ENCODE data around the gene BPIFB6. TPM values are rescaled to one million over a fixed set of nuclear protein-coding genes. Genes with fewer than 3 reads are reported as not detected.

The BPIFB6 gene
- total RNA-seq, 1 experiment from 2014 or later = not detected

DNA sequence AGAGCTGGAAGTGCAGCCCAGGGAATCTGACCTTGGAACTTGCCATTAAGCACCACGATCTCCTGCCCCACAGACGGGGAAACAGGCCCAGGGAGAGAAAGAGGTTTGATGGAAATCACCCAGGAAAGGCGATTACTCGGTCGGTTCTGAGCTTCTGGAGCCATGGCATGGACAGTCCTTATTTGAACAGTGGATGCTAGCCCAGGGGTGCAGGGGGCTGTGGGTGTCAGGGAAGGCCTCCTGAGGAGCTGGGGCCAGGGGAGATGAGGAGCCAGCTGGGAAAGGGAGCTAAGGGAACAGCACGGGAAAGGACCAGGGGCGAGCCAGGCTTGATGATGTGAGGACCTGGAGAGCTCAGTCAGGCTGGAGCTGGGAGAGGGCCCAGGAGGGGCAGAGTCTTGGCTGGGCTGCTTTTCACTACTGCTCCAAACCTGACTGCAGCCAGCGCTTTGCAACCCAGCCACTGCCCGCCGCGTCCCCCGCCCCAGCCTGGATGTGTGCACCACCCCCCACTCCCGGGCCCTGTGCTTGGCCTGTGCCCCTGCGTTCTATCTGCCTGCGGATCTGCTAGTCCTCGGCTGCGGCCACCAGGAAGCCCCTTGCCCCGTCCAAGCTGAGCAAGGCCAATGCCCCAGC, 45.0 kb upstream of the BPIFB6 start:
- intact Hi-C loops (cut with micrococcal nuclease; ENCODE audit: unreplicated experiment) = no loop called here
- H3K27me3 ChIP-seq (replicated peaks; ENCODE audit: insufficient read depth, low read depth, low read length, poor library complexity) = no peaks in the 10 kb centered on the region
- ChIA-PET POLR2A (ENCODE audit: low non-redundant PET) (interaction anchor here (0.6 kb wide), 1 partner anchor 597 kb away, joined by 4 read pairs; no protein-coding TSS in a partner anchor), CTCF (no interaction called here)
- H3K36me3 ChIP-seq (ENCODE audit: insufficient read depth, low read length, poor library complexity, severe bottlenecking) = no peaks in the 10 kb centered on the region
- no TSS peak for BruUV-seq (replicated peaks)
- no peak overlapping the region for H3K4me3 ChIP-seq (ENCODE audit: low read depth, low read length, poor library complexity, severe bottlenecking)
- no peak overlapping the region for H3K27ac ChIP-seq (ENCODE audit: low read depth, low read length, poor library complexity, severe bottlenecking)
- no peak for DNase-seq (ENCODE audit: low spot score)
- no peaks in the 10 kb centered on the region for H3K9me3 ChIP-seq (ENCODE audit: low read depth, low read length, poor library complexity, severe bottlenecking)
- no peaks in the 10 kb centered on the region for H3K4me1 ChIP-seq (ENCODE audit: insufficient read depth, low read length, poor library complexity, severe bottlenecking)
- TF ChIP-seq, protein P1, sequence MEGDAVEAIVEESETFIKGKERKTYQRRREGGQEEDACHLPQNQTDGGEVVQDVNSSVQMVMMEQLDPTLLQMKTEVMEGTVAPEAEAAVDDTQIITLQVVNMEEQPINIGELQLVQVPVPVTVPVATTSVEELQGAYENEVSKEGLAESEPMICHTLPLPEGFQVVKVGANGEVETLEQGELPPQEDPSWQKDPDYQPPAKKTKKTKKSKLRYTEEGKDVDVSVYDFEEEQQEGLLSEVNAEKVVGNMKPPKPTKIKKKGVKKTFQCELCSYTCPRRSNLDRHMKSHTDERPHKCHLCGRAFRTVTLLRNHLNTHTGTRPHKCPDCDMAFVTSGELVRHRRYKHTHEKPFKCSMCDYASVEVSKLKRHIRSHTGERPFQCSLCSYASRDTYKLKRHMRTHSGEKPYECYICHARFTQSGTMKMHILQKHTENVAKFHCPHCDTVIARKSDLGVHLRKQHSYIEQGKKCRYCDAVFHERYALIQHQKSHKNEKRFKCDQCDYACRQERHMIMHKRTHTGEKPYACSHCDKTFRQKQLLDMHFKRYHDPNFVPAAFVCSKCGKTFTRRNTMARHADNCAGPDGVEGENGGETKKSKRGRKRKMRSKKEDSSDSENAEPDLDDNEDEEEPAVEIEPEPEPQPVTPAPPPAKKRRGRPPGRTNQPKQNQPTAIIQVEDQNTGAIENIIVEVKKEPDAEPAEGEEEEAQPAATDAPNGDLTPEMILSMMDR (conservative IDR thresholded peaks at IDR 0.05; ENCODE audit: low read depth, low read length) = no peak
- no peak for TF ChIP-seq EZH2 (IDR thresholded peaks at IDR 0.05; ENCODE audit: borderline replicate concordance, low read depth, low read length, poor library complexity, severe bottlenecking)

- no peak for TF ChIP-seq EZH2 (IDR thresholded peaks at IDR 0.05; ENCODE audit: borderline replicate concordance, low read depth, low read length, poor library complexity, severe bottlenecking)
- TF ChIP-seq, protein P1 (conservative IDR thresholded peaks at IDR 0.05; ENCODE audit: low read depth, low read length) = no peak
- H3K9me3 ChIP-seq (ENCODE audit: low read depth, low read length, poor library complexity, severe bottlenecking) = no peaks in the 10 kb centered on the region
- no peaks in the 10 kb centered on the region for H3K27me3 ChIP-seq (replicated peaks; ENCODE audit: insufficient read depth, low read depth, low read length, poor library complexity)
- no peaks in the 10 kb centered on the region for H3K36me3 ChIP-seq (ENCODE audit: insufficient read depth, low read length, poor library complexity, severe bottlenecking)
- no TSS peak for BruUV-seq (replicated peaks)
- intact Hi-C loops (cut with micrococcal nuclease; ENCODE audit: unreplicated experiment) = no loop called here
- ChIA-PET CTCF (no interaction called here), POLR2A (ENCODE audit: low non-redundant PET) (interaction anchor here (0.6 kb wide), 1 partner anchor 598 kb away, joined by 4 read pairs; no protein-coding TSS in a partner anchor)
- H3K27ac ChIP-seq (ENCODE audit: low read depth, low read length, poor library complexity, severe bottlenecking) = no peak overlapping the region
- H3K4me1 ChIP-seq (ENCODE audit: insufficient read depth, low read length, poor library complexity, severe bottlenecking) = no peaks in the 10 kb centered on the region
- H3K4me3 ChIP-seq (ENCODE audit: low read depth, low read length, poor library complexity, severe bottlenecking) = no peak overlapping the region
- DNase-seq (ENCODE audit: low spot score) = no peak
These were observed 44.2 kb upstream of the BPIFB6 start for GRCh38 chr20:32987044-32987825.

DNA sequence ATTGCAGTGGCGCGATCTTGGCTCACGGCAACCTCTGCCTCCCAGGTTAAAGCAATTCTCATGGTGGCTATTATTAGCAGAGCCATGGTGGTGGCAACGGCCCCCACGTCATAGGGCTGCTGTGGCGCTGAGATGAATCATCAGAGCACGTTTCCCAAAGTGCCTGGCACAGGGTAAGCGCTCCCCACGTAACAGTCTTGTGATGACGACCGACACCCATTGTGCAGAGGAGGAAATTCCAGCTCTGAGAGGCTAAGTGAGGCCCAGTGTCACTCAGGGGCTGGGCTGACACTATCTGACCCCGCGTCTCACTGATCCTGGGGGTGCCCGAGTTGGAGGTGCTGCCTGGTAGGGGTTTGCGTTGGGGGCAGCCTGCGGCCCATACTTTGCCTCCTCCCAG, 43.4 kb upstream of the BPIFB6 start:
- H3K4me1 ChIP-seq (ENCODE audit: insufficient read depth, low read length, poor library complexity, severe bottlenecking) = no peaks in the 10 kb centered on the region
- TF ChIP-seq, protein P1 (conservative IDR thresholded peaks at IDR 0.05; ENCODE audit: low read depth, low read length) = no peak
- no peak for TF ChIP-seq EZH2 (IDR thresholded peaks at IDR 0.05; ENCODE audit: borderline replicate concordance, low read depth, low read length, poor library complexity, severe bottlenecking)
- intact Hi-C loops (cut with micrococcal nuclease; ENCODE audit: unreplicated experiment) = no loop called here
- no TSS peak for BruUV-seq (replicated peaks)
- no peaks in the 10 kb centered on the region for H3K9me3 ChIP-seq (ENCODE audit: low read depth, low read length, poor library complexity, severe bottlenecking)
- POLR2A ChIA-PET (ENCODE audit: low non-redundant PET) = no interaction called here
- no peak overlapping the region for H3K27ac ChIP-seq (ENCODE audit: low read depth, low read length, poor library complexity, severe bottlenecking)
- H3K27me3 ChIP-seq (replicated peaks; ENCODE audit: insufficient read depth, low read depth, low read length, poor library complexity) = no peaks in the 10 kb centered on the region
- CTCF ChIA-PET = no interaction called here
- H3K4me3 ChIP-seq (ENCODE audit: low read depth, low read length, poor library complexity, severe bottlenecking) = no peak overlapping the region
- no peaks in the 10 kb centered on the region for H3K36me3 ChIP-seq (ENCODE audit: insufficient read depth, low read length, poor library complexity, severe bottlenecking)
- DNase-seq (ENCODE audit: low spot score) = no peak
